Osteocyte (in vitro differentiated cells): ENCODE results near the gene SUCLG2. TPM values are rescaled to one million over a fixed set of nuclear protein-coding genes. Genes with fewer than 3 reads are reported as not detected.
A peak's percentile ranks its signal among the peaks of the same experiment; 100 is the strongest.

Source experiments
- DNase-seq: peaks from one replicate; pipeline ENCODE4 v3.0.0; 2021; ENCODE audit warnings: mixed read lengths; ENCODE audit not compliant: unreplicated experiment; ENCODE audit errors: extremely low spot score
- H3K27ac Mint-ChIP-seq: one replicate; pipeline ENCODE4 v1.8.0; 2021; ENCODE audit warnings: mild to moderate bottlenecking, mixed read lengths; ENCODE audit not compliant: unreplicated experiment
- H3K27me3 Mint-ChIP-seq: one replicate; pipeline ENCODE4 v1.8.0; 2021; ENCODE audit warnings: mixed read lengths; ENCODE audit not compliant: unreplicated experiment
- H3K36me3 Mint-ChIP-seq: one replicate; pipeline ENCODE4 v1.8.0; 2021; ENCODE audit warnings: mixed read lengths; ENCODE audit not compliant: unreplicated experiment
- H3K4me1 Mint-ChIP-seq: one replicate; pipeline ENCODE4 v1.8.0; 2021; ENCODE audit warnings: mixed read lengths; ENCODE audit not compliant: unreplicated experiment
- H3K4me3 Mint-ChIP-seq: one replicate; pipeline ENCODE4 v1.8.0; 2021; ENCODE audit warnings: mild to moderate bottlenecking, moderate library complexity, mixed read lengths; ENCODE audit not compliant: unreplicated experiment
- H3K9me3 Mint-ChIP-seq: one replicate; pipeline ENCODE4 v1.8.0; 2021; ENCODE audit warnings: mixed read lengths; ENCODE audit not compliant: unreplicated experiment
- CTCF ChIP-seq: fragments of 200-600 bp; sonication (generic); IDR thresholded peaks from 2 replicates; pipeline ENCODE4 v1.5.0; 2021; ENCODE audit warnings: antibody characterized with exemption, mild to moderate bottlenecking, moderate library complexity
- total RNA-seq: library from RNA; stranded (reverse); gene quantifications from 2 replicates; pipeline ENCODE4 v1.2.1, GENCODE V29; 2021

Gene SUCLG2
- total RNA-seq, 1 donor from 2014 or later = 32.1 TPM

- H3K36me3 Mint-ChIP-seq = no peaks in the 10 kb centered on the region
These were observed 190.8 kb downstream of the SUCLG2 start for GRCh38 chr3:67463656-67464055.

DNA sequence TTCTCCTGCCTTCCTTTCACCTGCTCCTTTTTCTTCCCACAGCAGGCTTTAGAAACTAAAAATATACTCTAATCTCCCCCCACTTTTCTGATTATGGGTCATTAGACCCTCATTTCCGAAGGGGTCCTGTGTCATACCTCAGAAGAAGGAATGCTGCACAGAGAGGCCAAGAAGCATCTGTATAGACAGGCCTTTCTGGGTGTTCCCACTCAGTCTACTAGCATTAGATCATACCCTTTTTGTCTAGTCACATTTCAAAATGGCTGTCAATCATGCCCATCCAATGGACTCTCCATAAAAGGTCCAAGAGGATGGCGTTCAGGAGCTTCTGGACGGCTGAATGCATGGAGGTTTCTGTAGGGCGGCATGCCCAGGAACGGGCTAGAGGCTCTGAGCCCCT, 192.2 kb downstream of the SUCLG2 start:
- Mint-ChIP-seq H3K27ac (peak overlapping the region; percentile 87), H3K27me3 (no peaks in the 10 kb centered on the region), H3K4me3 (peak overlapping the region; percentile 20), H3K36me3 (no peaks in the 10 kb centered on the region), H3K9me3 (no peaks in the 10 kb centered on the region), H3K4me1 (peaks cover 51% of the 10 kb centered on the region)
- DNase-seq = no peak
- no peak for TF ChIP-seq CTCF

More at GRCh38 chr3:67463656-67464055, 190.8 kb downstream of the SUCLG2 start:
- Mint-ChIP-seq H3K27me3 (no peaks in the 10 kb centered on the region), H3K27ac (peak overlapping the region; percentile 58), H3K4me3 (no peak overlapping the region), H3K9me3 (no peaks in the 10 kb centered on the region), H3K4me1 (peaks cover 43% of the 10 kb centered on the region)
- TF ChIP-seq CTCF = no peak
- DNase-seq = no peak

GRCh38 chr3:67461667-67462142, 192.7 kb downstream of the SUCLG2 start:
- Mint-ChIP-seq H3K27me3 (no peaks in the 10 kb centered on the region), H3K4me1 (peaks cover 51% of the 10 kb centered on the region), H3K27ac (peak overlapping the region; percentile 87), H3K4me3 (peak overlapping the region; percentile 20), H3K36me3 (no peaks in the 10 kb centered on the region), H3K9me3 (no peaks in the 10 kb centered on the region)
- DNase-seq = no peak
- TF ChIP-seq CTCF = no peak

- Mint-ChIP-seq H3K4me3 (no peak overlapping the region), H3K27ac (peak overlapping the region; percentile 87), H3K4me1 (peaks cover 51% of the 10 kb centered on the region), H3K9me3 (no peaks in the 10 kb centered on the region), H3K36me3 (no peaks in the 10 kb centered on the region), H3K27me3 (no peaks in the 10 kb centered on the region)
- no peak for DNase-seq
- TF ChIP-seq CTCF = no peak
These were observed 193.4 kb downstream of the SUCLG2 start for GRCh38 chr3:67460841-67461510.

DNA sequence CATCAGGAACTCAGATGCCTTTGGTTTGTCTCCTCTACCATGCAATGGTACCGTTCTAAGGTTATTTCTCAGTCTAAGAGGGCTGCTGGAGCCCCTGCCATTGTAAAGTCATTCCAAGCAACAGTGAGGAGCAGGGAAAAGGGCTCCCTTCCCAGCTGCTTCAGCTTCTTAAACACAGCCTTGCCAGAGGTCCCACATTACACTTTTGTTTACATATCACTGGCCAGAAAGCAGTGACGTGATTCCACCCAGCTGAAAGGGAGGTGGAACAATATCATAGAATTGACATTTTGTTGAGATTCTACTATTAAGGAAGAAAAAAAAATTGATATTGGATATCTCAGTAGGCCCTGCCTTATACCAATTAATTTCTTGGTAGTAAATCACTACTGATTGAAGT, 194.6 kb downstream of the SUCLG2 start:
- Mint-ChIP-seq H3K27me3 (no peaks in the 10 kb centered on the region), H3K36me3 (no peaks in the 10 kb centered on the region), H3K9me3 (no peaks in the 10 kb centered on the region), H3K27ac (peak overlapping the region; percentile 72), H3K4me3 (no peak overlapping the region), H3K4me1 (peaks cover 51% of the 10 kb centered on the region)
- DNase-seq = no peak
- no peak for TF ChIP-seq CTCF
